Panc1 (cell line): ENCODE results near the gene B3GALT5. TPM values are rescaled to one million over a fixed set of nuclear protein-coding genes. Genes with fewer than 3 reads are reported as not detected.

Experiments used
- ATAC-seq: fragments of 200-7000 bp; cut with Tn5 transposase; 2 replicates; pipeline ENCODE4 v1.9.1; 2020; ENCODE audit warnings: mild to moderate bottlenecking, moderate library complexity
- BruUV-seq: library from RNA; stranded (reverse); fragments of 400-500 nt; replicated peaks from 2 replicates; lab custom pipeline; 2021; lab: Mats Ljungman, UMichigan
- CTCF ChIA-PET: fragments of 300-600 bp; sonication (Branson Sonifier 250); formaldehyde crosslinking; loops from one replicate; lab custom pipeline; 2022; ENCODE audit warnings: antibody characterized with exemption; lab: Charles Lee
- POLR2A ChIA-PET: fragments of 300-600 bp; sonication (Branson Sonifier 250); formaldehyde crosslinking; loops from one replicate; lab custom pipeline; 2022; ENCODE audit warnings: antibody characterized with exemption; lab: Charles Lee
- DNase-seq: peaks from one replicate; pipeline ENCODE4 v3.0.0-alpha.2; 2010; ENCODE audit warnings: low read depth, low spot score
- H3K27ac ChIP-seq: 2 replicates; pipeline ENCODE4 v1.5.1; 2011; ENCODE audit warnings: mild to moderate bottlenecking, low read length, inconsistent platforms
- H3K27me3 ChIP-seq: fragments of 200-500 bp; sonication (Bioruptor generic); 2 replicates; pipeline ENCODE4 v1.6.0; 2014; ENCODE audit warnings: low read length, inconsistent platforms; ENCODE audit not compliant: control insufficient read depth, insufficient read depth
- H3K36me3 ChIP-seq: fragments of 200-500 bp; sonication (Bioruptor generic); 2 replicates; pipeline ENCODE4 v1.5.1; 2014; ENCODE audit warnings: inconsistent platforms, mild to moderate bottlenecking, low read length, moderate library complexity; ENCODE audit not compliant: control insufficient read depth, insufficient read depth
- H3K4me1 ChIP-seq: 2 replicates; pipeline ENCODE4 v1.5.1; 2011; ENCODE audit warnings: inconsistent platforms, mild to moderate bottlenecking, low read length, moderate library complexity; ENCODE audit not compliant: control insufficient read depth, insufficient read depth
- H3K4me3 ChIP-seq, 2 experiments: 2 replicates each; pipeline ENCODE4 v1.5.1; 2011 to 2012; ENCODE audit warnings: low read depth in 2 of 2, low read length in 2 of 2, mild to moderate bottlenecking in 2 of 2, inconsistent platforms in 1 of 2, moderate library complexity in 1 of 2
- H3K9me3 ChIP-seq: fragments of 200-500 bp; sonication (Bioruptor generic); 2 replicates; pipeline ENCODE4 v1.5.1; 2014; ENCODE audit warnings: low read depth, mild to moderate bottlenecking, inconsistent platforms, low read length, moderate library complexity; ENCODE audit not compliant: control insufficient read depth, insufficient read depth
- POLR2AphosphoS5 ChIP-seq: IDR thresholded peaks from 2 replicates; pipeline ENCODE4 v1.6.1; 2012; ENCODE audit warnings: mild to moderate bottlenecking, low read depth, low read length, moderate library complexity
- SIN3A ChIP-seq: IDR thresholded peaks from 2 replicates; pipeline ENCODE4 v1.6.1; 2012; ENCODE audit warnings: low read depth, mild to moderate bottlenecking, low read length, moderate library complexity, borderline replicate concordance; ENCODE audit not compliant: insufficient read depth
- TCF7L2 ChIP-seq: IDR thresholded peaks from 2 replicates; pipeline ENCODE4 v1.6.1; 2011; ENCODE audit warnings: mild to moderate bottlenecking, low read depth, low read length, inconsistent platforms
- in situ Hi-C: cut with HindIII; loops from 2 replicates; pipeline ENCODE4 v1.10.0; 2016; ENCODE audit warnings: low sequenced_read_pairs, low pct_unique_long_range_greater_than_20kb
- intact Hi-C: fragments of 100-400 bp; cut with micrococcal nuclease; formaldehyde crosslinking; loops from one replicate; pipeline ENCODE4 v1.10.0; 2022; ENCODE audit not compliant: unreplicated experiment
- total RNA-seq: library from RNA; stranded (reverse); gene quantifications from one replicate; pipeline ENCODE4 v1.2.1, GENCODE V29; 2021; ENCODE audit not compliant: unreplicated experiment
- TF ChIP-seq, protein P1 (sequence below): fragments of 450-650 bp; IDR thresholded peaks from 2 replicates; pipeline ENCODE4 v1.5.1; 2017; ENCODE audit warnings: mild to moderate bottlenecking
- TF ChIP-seq, protein P2 (sequence below), 2 experiments: IDR thresholded peaks; 2 replicates each; pipeline ENCODE4 v1.6.1; 2011 to 2012; ENCODE audit warnings: low read depth in 2 of 2, control low read depth in 1 of 2, low read length in 1 of 2, mild to moderate bottlenecking in 1 of 2, moderate library complexity in 1 of 2; ENCODE audit not compliant: insufficient read depth in 1 of 2

B3GALT5 gene
- total RNA-seq, 1 experiment from 2014 or later, result 0.10 TPM

GRCh38 chr21:39579734-39580332, 32.9 kb upstream of the B3GALT5 start:
- H3K9me3 ChIP-seq, result no peaks in the 10 kb centered on the region
- BruUV-seq, result no TSS peak
- no peaks in the 10 kb centered on the region for H3K36me3 ChIP-seq
- no peak overlapping the region for H3K27ac ChIP-seq
- no peak overlapping the region for H3K4me3 ChIP-seq
- no peaks in the 10 kb centered on the region for H3K4me1 ChIP-seq
- no peak for DNase-seq
- CTCF ChIA-PET, result no interaction called here
- H3K27me3 ChIP-seq, result no peaks in the 10 kb centered on the region
- in situ Hi-C loops, result no loop called here
- intact Hi-C loops, result no loop called here
- TF ChIP-seq, protein P1, sequence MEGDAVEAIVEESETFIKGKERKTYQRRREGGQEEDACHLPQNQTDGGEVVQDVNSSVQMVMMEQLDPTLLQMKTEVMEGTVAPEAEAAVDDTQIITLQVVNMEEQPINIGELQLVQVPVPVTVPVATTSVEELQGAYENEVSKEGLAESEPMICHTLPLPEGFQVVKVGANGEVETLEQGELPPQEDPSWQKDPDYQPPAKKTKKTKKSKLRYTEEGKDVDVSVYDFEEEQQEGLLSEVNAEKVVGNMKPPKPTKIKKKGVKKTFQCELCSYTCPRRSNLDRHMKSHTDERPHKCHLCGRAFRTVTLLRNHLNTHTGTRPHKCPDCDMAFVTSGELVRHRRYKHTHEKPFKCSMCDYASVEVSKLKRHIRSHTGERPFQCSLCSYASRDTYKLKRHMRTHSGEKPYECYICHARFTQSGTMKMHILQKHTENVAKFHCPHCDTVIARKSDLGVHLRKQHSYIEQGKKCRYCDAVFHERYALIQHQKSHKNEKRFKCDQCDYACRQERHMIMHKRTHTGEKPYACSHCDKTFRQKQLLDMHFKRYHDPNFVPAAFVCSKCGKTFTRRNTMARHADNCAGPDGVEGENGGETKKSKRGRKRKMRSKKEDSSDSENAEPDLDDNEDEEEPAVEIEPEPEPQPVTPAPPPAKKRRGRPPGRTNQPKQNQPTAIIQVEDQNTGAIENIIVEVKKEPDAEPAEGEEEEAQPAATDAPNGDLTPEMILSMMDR, result no peak
- TF ChIP-seq, protein P2, sequence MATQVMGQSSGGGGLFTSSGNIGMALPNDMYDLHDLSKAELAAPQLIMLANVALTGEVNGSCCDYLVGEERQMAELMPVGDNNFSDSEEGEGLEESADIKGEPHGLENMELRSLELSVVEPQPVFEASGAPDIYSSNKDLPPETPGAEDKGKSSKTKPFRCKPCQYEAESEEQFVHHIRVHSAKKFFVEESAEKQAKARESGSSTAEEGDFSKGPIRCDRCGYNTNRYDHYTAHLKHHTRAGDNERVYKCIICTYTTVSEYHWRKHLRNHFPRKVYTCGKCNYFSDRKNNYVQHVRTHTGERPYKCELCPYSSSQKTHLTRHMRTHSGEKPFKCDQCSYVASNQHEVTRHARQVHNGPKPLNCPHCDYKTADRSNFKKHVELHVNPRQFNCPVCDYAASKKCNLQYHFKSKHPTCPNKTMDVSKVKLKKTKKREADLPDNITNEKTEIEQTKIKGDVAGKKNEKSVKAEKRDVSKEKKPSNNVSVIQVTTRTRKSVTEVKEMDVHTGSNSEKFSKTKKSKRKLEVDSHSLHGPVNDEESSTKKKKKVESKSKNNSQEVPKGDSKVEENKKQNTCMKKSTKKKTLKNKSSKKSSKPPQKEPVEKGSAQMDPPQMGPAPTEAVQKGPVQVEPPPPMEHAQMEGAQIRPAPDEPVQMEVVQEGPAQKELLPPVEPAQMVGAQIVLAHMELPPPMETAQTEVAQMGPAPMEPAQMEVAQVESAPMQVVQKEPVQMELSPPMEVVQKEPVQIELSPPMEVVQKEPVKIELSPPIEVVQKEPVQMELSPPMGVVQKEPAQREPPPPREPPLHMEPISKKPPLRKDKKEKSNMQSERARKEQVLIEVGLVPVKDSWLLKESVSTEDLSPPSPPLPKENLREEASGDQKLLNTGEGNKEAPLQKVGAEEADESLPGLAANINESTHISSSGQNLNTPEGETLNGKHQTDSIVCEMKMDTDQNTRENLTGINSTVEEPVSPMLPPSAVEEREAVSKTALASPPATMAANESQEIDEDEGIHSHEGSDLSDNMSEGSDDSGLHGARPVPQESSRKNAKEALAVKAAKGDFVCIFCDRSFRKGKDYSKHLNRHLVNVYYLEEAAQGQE (IDR thresholded peaks at IDR 0.05; ENCODE audit: insufficient read depth in 1 of 2, low read depth in 2 of 2, low read length in 1 of 2), result no peak
- TF ChIP-seq TCF7L2 (no peak), SIN3A (no peak), POLR2AphosphoS5 (no peak)
- no peak for ATAC-seq
- POLR2A ChIA-PET, result no interaction called here

- no peak overlapping the region for H3K27ac ChIP-seq
- TF ChIP-seq, protein P2 (IDR thresholded peaks at IDR 0.05; ENCODE audit: insufficient read depth in 1 of 2, low read depth in 2 of 2, low read length in 1 of 2), result no peak
- TF ChIP-seq TCF7L2 (no peak), POLR2AphosphoS5 (no peak), SIN3A (no peak)
- TF ChIP-seq, protein P1, result no peak
- no peaks in the 10 kb centered on the region for H3K27me3 ChIP-seq
- ChIA-PET POLR2A (no interaction called here), CTCF (no interaction called here)
- intact Hi-C loops (no loop called here), in situ Hi-C loops (no loop called here)
- H3K4me3 ChIP-seq, result no peak overlapping the region
- no peak for DNase-seq
- no peaks in the 10 kb centered on the region for H3K36me3 ChIP-seq
- BruUV-seq, result no TSS peak
- H3K9me3 ChIP-seq, result no peaks in the 10 kb centered on the region
- no peaks in the 10 kb centered on the region for H3K4me1 ChIP-seq
- no peak for ATAC-seq
Observed at GRCh38 chr21:39580744-39581143, 32.0 kb upstream of the B3GALT5 start.
